Effector CD8-positive, alpha-beta T cell (primary cell): ENCODE measurements around the gene AMT.
A peak's percentile ranks its signal among the peaks of the same experiment; 100 is the strongest.

ENCODE experiments used
- DNase-seq: peaks from one replicate; lab custom pipeline; 2025; lab: John Stamatoyannopoulos, UW
- total RNA-seq, 4 experiments: gene quantifications; one replicate each; lab custom pipeline; 2026; lab: John Stamatoyannopoulos, UW

AMT gene, protein sequence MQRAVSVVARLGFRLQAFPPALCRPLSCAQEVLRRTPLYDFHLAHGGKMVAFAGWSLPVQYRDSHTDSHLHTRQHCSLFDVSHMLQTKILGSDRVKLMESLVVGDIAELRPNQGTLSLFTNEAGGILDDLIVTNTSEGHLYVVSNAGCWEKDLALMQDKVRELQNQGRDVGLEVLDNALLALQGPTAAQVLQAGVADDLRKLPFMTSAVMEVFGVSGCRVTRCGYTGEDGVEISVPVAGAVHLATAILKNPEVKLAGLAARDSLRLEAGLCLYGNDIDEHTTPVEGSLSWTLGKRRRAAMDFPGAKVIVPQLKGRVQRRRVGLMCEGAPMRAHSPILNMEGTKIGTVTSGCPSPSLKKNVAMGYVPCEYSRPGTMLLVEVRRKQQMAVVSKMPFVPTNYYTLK
- total RNA-seq: 0 to 0.39 (median 0.04) reads per million in 4 experiments

DNA sequence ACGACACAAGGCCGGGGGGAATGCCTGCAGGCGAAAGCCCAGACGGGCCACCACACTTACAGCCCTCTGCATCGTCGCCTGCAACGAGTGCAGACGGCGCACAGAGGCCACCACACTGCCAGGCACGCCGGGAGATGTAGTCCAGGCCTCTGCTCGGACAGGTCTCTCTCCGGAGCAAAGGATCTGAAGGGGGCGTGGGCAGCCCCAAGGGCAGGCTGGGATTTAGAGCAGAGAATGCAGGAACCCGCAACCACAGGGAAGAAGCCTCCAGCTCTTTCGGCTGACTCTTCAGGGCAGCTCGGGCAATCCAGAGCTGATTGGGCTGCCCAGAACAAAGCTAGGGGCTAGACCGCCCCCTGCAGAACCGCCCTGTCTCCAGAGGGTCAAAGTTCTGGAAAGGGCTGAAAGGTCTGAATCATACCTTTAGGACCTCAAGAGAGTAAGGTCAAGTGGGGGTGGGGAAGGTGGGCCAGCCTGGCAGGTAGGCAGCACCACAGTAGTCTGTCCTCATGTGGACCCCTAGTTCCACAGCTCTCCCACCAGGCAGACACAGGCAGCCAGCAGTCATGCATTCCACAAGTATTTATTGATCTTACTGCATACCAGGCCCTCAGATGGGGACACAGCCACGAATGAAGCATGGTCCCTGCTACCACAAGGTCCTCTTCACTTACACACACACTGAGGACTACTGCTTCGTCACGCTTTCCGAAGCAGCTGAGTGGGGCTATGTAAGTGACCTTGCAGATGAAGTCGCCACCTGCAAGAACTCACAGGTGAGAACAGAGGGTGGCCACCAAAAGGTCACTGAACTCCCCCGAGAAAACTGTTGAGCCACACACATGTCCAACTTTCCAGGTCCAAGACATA is at the start of gene AMT:
Gene AMT, minus strand, starts transcription at position 95 of the 870 bp plus-strand sequence. Its CDS starts 23 bp downstream, at position 72.
- DNase-seq: no peak

DNA sequence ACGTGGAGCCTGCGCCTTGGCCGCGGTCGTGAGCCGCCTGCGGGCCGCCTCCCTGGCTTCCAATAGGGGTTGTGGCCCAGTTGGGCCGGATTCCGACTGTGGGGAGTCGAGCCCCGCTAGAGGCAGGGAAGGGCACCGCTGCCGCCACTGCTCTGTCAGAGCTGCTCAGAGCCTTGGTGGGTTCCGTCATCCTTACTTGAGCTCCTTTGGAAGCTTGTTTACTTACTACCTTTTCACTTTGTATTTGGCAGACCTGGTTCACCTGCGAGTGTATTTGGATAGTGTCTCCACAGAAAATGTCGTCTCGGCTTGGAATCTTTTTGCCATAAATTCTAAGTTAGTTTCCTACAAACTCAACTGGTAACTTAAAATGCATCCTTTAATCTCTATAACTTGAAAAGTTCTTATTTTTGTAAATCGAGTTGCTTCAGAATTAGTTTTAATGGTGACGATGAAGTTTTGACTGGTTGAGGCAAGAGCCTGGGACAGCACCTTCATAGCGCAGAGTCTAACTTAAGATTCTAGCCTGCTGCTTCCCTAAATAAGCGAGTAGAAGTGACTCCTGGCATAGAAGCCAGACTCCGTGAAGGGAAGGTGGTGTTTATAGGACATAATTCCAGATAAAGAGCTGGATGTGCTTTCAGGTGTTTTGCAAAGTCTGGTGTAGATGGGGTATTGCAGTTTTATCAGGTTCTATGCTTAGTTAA is 48.6 kb upstream of the AMT start:
- DNase-seq: no peak

DNA sequence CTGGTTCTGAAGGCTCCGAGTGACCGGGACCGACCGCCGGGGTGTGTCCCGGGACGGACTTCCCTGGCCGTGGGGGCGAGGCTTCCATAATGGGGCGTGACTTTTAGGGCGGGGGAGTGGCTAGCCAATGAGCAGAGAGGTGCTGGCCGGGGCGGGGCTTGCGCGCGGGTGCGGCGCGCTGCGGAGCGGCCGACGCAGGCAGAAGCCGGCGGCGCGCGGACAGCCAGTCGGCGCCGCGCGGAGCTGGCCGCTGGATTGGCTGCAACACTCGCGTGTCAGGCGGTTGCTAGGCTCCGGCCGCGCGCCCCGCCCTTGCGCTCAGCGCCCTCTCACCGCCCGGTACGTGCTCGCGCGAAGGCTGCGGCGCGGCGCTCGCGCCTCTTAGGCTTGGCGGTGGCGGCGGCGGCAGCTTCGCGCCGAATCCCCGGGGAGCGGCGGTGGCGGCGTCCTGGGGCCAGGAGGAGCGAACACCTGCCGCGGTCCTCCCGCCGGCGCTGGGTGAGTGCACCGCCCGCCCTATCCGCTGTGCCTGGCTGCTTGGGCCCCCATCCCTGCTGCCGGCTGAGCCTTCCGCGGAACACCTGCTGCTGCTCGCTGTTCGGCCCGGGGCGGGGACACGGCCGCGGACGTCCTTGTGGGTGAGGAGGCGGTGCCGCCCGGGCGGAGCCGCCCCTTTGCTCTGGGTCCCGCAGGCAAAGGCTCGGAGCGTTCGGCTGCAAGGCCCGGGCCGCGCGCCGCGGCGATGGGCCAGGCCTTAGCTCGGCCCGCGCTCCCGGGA is 47.9 kb upstream of the AMT start, which contains the start of gene DAG1:
Gene DAG1, plus strand, starts transcription at position 332 of the 778 bp plus-strand sequence. CDS start 40,268 bp downstream, outside the sequence.
- DNase-seq: peak; percentile 92

DNA sequence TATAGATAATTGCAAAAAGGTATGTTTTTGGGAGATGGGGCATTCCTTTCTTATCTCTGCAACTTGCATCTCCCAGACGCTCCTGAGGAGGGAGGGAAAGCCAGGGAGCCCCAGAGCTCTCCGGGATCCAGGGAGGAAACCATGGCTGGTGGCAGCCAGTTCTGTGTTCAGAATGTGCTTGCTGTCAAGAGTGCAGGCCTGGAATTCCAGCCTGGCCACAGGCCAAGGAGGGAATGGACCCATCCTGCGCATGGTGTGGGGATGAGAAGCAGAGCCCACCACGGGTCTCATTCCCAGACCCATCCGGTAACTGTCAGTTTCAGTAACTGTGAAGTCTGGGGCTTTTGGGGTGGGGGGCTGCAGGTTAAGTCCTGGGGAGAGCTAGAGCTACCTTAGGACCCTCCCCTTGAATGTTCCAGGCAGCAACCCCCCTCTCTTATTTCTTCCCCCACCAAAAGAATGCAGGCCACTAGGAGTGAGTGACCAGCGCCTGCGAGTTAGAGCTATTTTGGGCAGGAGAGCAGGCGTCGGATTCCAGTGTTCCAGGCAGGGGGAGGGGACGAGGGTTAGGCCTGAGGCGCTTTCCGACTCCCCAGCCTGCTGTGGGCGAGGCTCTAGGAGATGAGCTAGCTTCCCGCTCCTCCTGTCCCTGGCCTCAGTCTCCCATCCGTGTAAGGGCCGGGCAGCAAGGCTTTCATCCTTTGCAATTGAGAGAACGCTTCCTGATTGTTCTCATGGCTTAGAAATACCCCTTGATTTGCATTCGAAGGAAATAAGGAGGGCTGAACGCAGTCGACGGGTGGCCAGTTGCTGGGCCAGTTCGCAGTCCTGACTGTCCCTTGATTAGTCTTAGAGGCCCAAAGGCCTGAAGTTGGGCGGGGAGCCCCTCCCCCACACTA is 47.0 kb upstream of the AMT start:
- no peak for DNase-seq

DNA sequence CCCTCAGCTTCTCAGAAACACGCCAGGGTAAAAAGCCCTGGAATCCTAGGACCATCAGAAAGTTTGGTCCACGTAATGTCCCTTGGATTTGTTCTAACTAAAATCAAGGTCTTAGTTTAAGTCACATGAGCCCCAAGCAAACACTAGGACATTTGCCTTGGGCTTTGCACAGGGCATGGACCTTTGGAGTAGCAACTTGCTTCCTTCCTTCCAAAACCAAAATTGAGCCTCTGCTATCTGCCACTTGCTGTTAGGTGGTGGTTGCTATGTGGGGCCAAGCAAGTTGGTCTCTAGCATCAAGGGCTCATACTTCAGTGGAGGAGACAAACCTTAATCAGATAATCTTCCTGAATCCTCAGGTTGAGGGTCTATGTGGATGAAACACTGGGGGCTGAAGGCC is 43.8 kb upstream of the AMT start:
- DNase-seq: no peak

DNA sequence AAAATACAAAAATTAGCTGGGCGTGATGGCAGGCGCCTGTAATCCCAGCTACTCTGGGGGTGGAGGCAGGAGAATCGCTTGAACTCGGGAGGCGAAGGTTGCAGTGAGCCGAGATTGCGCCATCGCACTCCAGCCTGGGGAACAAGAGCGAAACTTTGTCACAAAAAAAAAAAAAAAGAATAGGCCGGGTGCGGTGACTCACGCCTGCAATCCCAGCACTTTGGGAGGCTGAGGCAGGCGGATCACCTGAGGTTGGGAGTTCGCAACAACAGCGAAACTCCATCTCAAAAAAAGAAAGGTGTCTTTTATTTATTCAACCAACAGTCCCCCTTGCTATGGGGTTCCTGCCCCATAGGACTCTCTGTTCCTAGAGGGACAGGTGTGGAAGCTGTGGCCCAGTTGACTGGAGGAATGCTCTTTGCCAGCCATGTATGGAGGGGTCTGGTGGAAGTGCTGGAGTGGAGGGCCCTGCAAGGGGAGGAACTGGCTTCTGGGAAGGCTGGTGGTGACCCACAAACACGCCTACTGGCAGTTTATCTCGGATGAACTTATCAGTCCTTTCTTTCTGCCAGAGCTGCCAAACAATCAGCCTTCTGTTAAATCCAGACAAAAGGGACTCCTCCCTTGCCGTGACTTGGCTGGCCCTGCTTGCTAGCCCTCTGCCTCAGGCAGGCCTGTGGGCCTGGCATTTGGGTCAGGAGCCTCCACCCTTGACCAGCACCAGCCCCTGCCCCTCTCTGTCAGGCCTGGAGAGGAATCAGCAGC is 43.2 kb upstream of the AMT start:
- DNase-seq: no peak

DNA sequence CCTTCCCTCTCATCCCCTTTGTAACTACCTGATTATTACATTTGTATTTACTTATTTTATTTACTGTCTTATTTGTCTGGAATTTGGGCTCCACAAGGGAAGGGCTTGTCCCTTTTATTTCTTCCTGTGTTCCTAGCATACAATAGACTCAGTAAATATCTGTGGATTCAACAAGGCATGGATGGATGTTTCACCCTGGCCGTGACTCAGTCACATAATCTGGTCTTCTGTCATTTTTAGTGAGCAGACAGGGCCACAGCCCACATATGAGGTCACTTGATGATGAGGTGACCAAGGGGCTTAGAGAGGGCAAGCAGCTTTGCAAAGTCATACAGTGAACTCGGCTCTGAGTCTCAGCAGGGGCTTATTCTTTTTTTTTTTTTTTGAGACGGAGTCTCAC is 39.9 kb upstream of the AMT start:
- DNase-seq: no peak

DNA sequence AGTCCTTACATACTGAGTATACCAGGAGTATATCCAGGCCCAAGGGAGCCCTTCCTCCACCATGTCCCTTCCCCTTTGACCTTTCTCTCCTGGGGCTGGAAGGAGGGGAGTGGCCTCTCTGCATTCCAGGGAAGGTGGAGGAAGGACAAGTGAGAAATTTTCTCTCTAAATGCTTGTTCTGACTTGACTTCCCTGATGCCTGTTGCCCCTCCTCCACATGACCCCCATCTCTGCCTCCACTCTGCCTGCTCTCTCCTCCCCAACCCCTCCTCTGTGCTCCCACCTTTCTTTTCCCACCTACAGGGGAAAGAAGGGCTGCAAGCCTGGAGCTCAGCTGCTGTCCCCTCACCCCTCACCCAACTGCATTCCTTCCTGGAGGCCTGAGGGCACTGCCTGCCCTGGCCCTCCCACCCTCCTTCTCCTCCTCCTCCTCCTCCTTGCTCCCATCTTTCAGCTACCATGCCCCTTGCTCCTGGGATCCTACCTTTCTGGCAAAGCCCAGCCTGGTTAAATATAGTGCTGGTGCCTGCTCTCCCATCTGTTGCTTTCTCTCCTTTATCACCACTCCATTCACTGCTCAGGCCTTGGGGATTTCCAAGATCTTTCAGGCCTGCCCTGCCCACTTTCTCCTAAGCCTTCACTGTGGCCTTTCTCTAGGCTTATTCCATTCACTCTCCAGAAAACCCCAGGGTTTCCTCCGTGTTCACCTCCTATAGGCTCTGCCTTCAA is 39.3 kb upstream of the AMT start:
- no peak for DNase-seq

DNA sequence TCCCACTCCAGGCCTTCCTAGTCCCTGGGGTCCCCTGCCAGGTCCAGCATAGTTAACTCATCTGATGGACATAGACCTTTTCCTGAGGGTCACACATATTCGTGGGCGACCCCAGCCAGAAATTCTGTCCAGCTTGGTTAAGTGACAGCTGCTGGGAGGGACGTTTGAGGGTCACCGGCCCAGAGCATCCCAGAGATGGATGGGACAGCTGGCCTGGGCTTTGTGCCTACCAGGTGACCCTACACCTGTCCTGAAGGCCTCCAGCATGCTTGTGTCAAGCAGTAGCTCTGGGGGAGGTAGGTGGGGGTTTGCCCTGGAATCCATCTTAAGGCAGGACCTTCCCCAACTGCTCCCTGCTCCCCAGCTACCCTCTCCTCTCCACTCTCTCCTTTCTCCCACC is 38.7 kb upstream of the AMT start:
- no peak for DNase-seq

DNA sequence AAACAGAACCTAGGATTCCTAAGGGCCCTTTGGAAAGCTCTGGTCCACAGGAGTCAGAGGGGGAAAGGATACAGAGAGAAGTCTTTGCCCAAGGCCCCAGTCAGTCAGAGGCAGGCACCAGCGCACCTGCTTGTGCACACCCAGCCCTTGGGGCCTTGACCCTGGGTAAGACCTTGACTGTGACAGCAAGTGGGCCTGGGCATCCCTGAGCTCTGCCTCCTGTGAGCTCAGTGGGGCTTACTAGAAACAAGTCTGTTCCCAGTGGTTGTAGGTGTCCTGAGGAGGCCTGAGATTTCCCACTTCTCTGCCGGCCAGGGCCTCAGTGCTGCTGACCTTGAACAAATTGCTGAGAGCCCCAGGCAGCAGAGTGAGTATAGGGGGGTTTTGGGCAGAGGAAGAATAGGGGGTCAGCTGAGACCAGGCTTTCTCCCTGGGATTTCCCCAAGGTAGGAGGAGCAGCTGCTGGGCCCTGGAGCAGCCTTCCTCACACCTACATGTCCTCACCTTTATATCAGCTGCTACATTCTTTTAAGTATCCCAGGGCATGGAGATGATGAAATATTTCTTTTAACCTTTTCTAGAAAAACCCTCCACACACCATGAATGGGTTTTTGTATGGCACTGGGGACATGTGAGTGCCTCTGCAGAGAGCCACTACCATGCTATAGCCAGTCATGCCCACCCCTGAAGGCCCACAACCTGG is 38.1 kb upstream of the AMT start:
- DNase-seq: no peak

DNA sequence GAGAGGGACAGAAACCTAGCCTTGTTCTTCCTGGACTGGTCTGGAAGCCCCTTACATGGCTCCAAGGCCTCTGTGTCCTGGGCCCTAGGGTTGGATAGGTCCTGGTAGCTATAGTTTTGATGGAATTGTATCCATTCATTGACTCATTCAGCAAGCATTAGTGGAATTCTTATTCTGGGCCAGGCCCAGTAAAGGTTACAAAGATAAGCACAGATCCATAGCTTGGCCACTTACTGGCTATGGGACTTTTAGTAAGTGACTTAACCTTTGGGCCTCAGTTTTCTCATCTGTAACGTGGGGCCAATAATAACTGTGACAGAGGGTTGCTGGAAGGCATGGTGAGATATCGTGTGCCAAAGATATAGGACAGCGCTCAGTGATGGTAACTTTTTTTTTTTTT is 34.2 kb upstream of the AMT start:
- no peak for DNase-seq

DNA sequence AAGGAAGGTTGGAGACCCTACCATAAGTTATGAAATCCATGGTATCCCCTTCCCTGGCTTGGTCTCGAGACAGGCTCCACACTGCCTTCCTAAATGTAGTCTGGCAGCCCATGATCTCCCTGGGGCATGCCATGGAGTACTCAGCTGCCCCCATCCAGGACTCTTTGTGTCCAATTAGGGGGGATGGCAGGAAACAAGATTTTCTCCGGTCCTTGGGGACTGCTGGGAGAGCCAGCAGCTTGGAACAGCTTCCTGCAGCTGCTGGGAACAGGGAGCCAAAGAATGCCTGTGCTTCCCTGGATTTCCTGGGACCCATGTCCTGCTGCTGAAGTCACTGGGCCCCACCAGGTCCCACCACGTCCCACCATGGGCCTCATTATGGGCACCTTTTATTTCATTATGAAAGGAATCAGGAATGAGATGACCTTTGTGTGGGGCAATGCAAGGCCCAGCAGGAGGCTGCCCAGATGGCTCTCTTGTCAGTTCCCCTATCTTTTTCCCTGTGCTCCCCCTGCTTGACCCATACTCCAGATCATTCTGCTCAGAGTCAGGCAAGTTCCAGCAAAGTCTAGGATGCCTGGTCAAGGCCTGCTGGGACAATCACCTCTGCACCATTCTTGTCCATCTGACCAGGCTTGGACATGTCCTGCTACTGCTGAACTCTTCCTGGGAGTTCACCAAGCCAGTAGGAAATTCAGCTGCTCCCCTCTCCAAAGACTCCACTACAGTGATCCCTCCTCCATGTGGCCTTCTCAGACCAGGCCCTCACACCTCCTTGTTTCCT is 32.8 kb upstream of the AMT start:
- DNase-seq: no peak

DNA sequence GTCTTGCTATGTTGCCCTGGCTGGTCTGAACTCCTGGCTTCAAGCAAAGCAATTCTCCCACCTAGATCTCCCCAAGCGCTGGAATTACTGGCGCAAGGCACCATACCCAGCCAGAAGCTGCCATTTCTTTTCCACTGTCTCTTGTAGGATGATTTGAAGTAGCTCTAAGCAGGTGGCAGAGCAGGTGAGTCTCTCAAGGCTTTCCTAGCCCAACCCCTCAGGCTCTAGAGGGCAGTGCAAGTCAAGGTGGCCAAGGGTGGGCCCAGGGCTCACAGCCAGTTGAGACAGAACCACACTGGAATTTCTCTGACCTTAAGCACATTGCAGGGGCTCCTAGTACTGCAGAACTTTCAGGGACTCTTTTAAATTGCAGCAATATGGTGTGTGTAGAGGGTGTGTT is 32.2 kb upstream of the AMT start:
- no peak for DNase-seq

DNA sequence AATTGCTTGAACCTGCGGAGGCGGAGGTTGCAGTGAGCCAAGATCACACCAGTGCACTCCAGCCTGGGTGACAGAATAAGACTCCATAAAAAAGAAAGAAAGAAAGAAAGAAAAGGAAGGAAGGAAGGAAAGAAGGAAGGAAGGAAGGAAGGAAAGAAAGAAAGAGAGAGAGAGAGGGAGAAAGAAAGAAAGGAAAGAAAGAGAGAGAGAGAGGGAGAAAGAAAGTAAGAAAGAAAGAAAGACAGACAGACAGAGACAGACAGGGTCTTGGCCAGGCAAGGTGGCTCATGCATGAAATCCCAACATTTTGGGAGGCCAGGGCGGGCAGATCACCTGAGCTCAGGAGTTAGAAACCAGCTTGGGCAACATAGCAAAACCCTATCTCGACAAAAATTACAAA is 31.3 kb upstream of the AMT start:
- DNase-seq: no peak

DNA sequence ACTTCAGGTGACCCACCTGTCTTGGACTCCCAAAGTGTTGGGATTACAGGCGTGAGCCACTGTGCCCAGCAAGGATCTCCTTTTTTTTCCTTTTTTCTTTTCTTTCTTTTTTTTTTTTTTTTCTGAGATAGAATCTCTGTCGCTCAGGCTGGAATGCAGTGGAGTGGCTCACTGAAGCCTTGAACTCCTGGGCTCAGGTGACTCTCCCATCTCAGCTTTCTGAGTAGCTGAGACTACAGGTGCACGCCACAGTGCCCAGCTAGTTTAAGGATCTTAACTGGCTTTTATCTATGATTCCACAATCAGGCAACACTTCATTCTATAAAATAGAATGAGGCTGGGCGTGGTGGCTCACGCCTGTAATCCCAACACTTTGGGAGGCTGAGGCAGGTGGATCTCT is 23.1 kb upstream of the AMT start:
- no peak for DNase-seq

DNA sequence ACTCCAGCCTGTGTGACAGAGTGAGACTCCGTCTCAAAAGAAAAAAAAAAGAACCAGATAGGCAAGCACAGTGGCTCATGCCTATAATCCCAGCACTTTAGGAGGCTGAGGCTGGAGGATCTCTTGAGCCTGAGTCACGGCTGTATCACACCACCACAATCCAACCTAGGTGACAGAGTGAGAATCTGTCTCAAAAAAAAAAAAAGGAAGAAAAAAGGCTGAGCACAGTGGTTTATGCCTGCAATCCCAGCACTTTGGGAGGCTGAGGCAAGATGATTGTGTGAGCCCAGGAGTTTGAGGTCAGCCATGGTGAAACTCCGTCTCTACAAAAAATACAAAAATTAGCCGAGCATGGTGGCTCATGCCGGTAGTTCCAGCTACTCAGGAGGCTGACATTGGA is 12.5 kb upstream of the AMT start:
- no peak for DNase-seq

DNA sequence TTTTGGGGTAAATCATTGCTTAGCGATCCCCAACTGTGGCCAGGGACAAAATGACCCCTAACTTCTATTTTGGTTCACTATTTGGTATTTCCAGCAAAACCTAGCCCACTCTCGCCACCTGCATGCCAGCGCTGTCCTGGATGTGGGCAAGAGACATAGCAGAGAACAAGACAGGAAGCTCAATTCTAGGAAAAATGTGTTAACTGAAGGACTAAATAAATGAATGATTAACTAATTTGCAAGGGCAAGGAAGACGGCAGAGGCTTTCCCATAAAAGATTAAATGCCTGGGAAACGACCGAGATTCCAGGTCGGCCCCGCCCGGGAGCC is 6.4 kb upstream of the AMT start:
- no peak for DNase-seq

DNA sequence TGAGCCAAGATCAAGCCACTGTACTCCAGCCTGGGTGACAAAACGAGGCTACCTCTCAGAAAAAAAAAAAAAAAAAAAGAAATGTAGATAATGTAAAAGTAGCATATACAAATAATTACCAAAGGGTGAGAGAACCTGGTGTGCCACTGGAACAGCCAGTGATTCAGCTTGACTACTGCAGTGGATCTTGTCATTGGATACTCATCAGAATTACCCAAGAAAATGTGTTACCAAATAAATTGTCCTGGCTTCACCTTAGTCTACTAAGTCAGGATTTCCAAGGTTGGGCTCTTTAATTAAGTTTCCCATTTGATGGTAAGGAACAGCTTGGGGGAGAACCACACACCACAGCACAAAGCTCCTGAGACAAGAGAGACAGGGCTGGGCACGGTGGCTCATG is 5.3 kb upstream of the AMT start:
- no peak for DNase-seq
